HG03457 (cell line): ENCODE results near the gene OR2F2.

ENCODE experiments used
- ATAC-seq: cut with Tn5 transposase; IDR thresholded peaks from one replicate; pipeline ENCODE4 v1.9.1; 2021; ENCODE audit warnings: moderate number of reproducible peaks; ENCODE audit not compliant: unreplicated experiment

The OR2F2 gene

DNA sequence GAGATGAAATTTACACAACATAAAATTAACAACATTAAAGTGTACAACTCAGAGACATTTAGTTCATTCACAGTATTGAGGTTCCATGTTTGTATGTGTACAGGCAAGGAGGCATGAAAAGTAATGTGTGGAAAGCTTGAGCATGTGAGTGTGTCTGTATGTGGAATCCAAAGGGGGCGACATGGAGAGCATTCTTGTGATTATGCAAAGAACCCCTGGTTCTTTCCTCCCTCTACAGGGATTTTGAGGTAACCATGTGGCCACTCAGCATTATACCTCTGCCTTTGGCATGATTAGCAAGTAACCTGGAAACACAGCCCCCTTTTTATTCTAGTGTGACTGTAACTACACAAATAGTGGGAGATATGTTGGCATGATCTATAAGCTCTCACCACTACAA lies 40.6 kb downstream of the OR2F2 start:
- no peak for ATAC-seq

DNA sequence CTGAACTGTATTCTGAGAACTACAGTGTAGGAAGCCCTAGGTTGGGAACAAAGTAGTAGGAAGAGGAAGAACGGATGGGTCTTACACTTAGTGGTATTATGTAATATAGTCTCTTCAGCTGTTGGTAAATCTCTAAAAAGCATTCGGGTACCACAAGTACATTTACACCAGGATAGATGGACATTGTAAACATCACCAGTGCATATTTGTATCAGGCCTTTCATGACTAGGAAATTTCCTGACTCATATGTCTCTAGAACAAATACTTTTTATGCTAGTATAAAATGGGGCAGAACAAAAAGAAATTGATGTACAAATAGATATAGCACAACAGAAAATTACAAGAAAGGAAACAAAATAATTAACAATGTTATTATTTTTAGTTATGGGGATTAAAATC lies 43.6 kb downstream of the OR2F2 start:
- no peak for ATAC-seq

- no peak for ATAC-seq
These were observed 44.3 kb downstream of the OR2F2 start for GRCh38 chr7:143979359-143979758.

DNA sequence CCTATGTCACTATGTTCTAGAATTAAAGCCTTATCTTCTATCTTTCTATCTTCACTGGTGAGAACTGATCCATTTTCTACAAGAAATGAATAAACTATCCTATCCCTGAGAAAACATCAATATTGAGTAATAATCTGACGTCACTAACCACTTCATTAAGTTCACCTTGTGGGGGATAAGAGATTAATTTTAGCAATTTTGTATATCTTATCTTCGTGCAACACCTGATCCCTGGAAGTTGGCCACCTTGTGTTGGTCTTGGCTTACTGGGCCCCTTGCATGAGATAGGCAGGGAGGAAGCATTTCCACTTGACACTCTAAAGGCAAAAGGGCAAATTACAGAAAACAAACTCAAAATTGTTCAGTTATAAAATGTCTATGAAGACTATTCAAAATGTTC lies 45.0 kb downstream of the OR2F2 start:
- ATAC-seq: no peak

DNA sequence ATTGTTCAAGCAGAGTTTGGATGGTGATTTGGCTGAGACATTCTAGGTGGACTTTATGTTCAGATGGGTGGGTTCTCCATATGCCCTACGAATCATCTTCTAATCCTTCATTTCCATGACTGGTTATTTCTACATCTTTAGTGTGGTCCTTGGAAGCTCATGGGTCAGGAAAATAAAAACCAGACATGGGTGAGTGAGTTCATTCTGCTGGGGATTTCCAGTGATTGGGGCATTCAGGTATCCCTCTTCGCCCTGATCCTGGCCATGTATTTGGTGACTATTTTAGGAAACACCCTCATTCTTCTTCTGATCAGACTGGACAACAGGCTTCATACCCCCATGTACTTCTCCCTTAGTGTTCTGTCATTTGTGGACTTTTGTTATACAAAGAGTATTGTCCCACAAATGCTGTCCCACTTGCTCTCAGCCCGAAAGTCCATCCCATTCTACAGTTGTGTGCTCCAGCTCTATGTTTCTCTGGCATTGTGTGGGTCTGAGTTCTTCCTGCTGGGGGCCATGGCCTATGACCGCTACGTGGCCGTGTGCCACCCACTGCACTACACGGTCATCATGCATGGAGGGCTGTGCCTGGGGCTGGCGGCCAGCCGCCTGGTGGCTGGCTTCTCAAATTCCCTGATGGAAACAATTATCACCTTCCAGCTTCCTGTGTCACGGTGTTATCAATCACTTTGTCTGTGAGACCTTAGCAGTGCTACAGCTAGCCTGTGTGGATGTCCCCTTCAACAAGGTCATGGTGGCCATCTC lies 45.9 kb downstream of the OR2F2 start:
- no peak for ATAC-seq

DNA sequence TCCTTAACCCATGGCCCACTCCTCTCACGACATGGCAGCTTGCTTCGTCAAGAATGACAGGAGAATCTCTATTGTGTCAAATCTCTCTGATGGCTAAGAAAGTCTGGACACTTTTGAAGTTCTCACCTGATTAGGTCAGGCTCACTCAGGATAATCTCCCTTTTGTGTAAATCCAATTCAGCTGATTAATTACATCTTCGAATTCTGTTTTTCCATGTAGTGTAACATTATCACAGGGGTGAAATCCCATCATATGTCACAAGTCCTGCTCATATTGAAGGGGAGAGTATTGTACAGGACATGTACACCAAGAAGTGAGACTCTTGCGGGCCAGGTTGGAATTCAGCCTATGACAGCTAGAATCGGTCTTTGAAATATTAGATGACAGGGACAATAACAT lies 48.9 kb downstream of the OR2F2 start:
- no peak for ATAC-seq
